K562 (cell line): ENCODE results near the gene CUL2. TPM values are rescaled to one million over a fixed set of nuclear protein-coding genes. Genes with fewer than 3 reads are reported as not detected.
"Not testable (repeated sequence)": the region's sequence is repeated elsewhere in the genome, so short reads cannot be mapped to it uniquely, and the experiment has no call there.

Experiments
- ATAC-seq: fragments of 200-7000 bp; cut with Tn5 transposase; 3 replicates; pipeline ENCODE4 v1.9.1; 2020; ENCODE audit warnings: moderate library complexity
- BruUV-seq: library from RNA; stranded (reverse); fragments of 400-500 nt; replicated peaks from 2 replicates; lab custom pipeline; 2021; lab: Mats Ljungman, UMichigan
- CTCF ChIA-PET: fragments of 300-600 bp; formaldehyde crosslinking; extraction: SDS; loops from one replicate; lab custom pipeline; 2021; ENCODE audit warnings: low intra/inter-chr PET ratio; lab: Yijun Ruan, JAX
- POLR2A ChIA-PET: fragments of 300-600, 350-650 bp; sonication (Branson Sonifier 250); formaldehyde crosslinking; extraction: SDS; loops from one replicate; lab custom pipeline; 2021; ENCODE audit warnings: antibody characterized with exemption, inconsistent platforms; lab: Yijun Ruan, JAX
- DNase-seq, 4 experiments: peaks; one replicate each; pipeline versions ENCODE4 v3.0.0 to v3.0.0-alpha.2; 2011 to 2018; ENCODE audit warnings: low spot score in 3 of 4, mixed read lengths in 3 of 4; ENCODE audit errors: extremely low read depth in 1 of 4
- FAIRE-seq: peaks from 2 replicates; lab custom pipeline; 2011; peaks lifted over from hg19 to GRCh38; lab: Jason Lieb, UNC
- H2AFZ ChIP-seq: 2 replicates; pipeline ENCODE4 v1.6.0; 2011; ENCODE audit warnings: low read depth, low read length, control low read depth, inconsistent platforms
- H3K27ac ChIP-seq: fragments of 200-600 bp; 3 replicates; pipeline ENCODE4 v1.8.0; 2011; ENCODE audit warnings: low read depth, mild to moderate bottlenecking, control low read depth, inconsistent platforms, low read length, moderate library complexity, mixed read lengths; ENCODE audit errors: extremely low read depth
- H3K27me3 ChIP-seq, 2 experiments: fragments of 300-600 bp in 1 of 2; 2 replicates in 1 of 2; 3 replicates in 1 of 2; pipeline versions ENCODE4 v1.6.0 to v1.8.0; 2011; ENCODE audit warnings: inconsistent platforms in 2 of 2, low read length in 2 of 2, mild to moderate bottlenecking in 1 of 2, mixed read lengths in 1 of 2, moderate library complexity in 1 of 2; ENCODE audit not compliant: control insufficient read depth in 2 of 2, insufficient read depth in 2 of 2
- H3K36me3 ChIP-seq: fragments of 300-600 bp; 3 replicates; pipeline ENCODE4 v1.8.0; 2011; ENCODE audit warnings: mild to moderate bottlenecking, low read length, inconsistent platforms; ENCODE audit not compliant: control insufficient read depth, insufficient read depth
- H3K4me1 ChIP-seq, 2 experiments: fragments of 200-600 bp in 1 of 2; replicated peaks in 1 of 2; 2 replicates in 1 of 2; 3 replicates in 1 of 2; pipeline versions ENCODE4 v1.5.1 to v1.8.0; 2011; ENCODE audit warnings: inconsistent platforms in 2 of 2, low read length in 2 of 2, mild to moderate bottlenecking in 1 of 2, mixed read lengths in 1 of 2, moderate library complexity in 1 of 2; ENCODE audit not compliant: control insufficient read depth in 2 of 2, insufficient read depth in 2 of 2
- H3K4me2 ChIP-seq: 2 replicates; pipeline ENCODE4 v1.6.1; 2011; ENCODE audit warnings: low read length, control low read depth, inconsistent platforms, mixed read lengths; ENCODE audit not compliant: insufficient read depth
- H3K4me3 ChIP-seq: fragments of 200-600 bp; sonication (generic), shearing (Covaris generic); 2 replicates; pipeline ENCODE4 v1.5.1; 2016; ENCODE audit warnings: control low read depth, inconsistent platforms
- H3K79me2 ChIP-seq: fragments of 200-600 bp; 3 replicates; pipeline ENCODE4 v1.8.0; 2011; ENCODE audit warnings: low read length, inconsistent platforms; ENCODE audit not compliant: control insufficient read depth, insufficient read depth
- H3K9ac ChIP-seq, 2 experiments: 2 replicates each; pipeline versions ENCODE4 v1.6.0 to v1.6.1; 2011; ENCODE audit warnings: low read depth in 2 of 2, low read length in 2 of 2, control low read depth in 1 of 2, inconsistent platforms in 1 of 2, mild to moderate bottlenecking in 1 of 2, mixed read lengths in 1 of 2; ENCODE audit not compliant: insufficient read depth in 1 of 2
- H3K9me1 ChIP-seq: one replicate; pipeline ENCODE4 v1.6.0; 2011; ENCODE audit warnings: inconsistent platforms, mild to moderate bottlenecking, low read length, moderate library complexity; ENCODE audit not compliant: control insufficient read depth, insufficient read depth
- H3K9me3 ChIP-seq: replicated peaks from 2 replicates; pipeline ENCODE4 v1.5.1; 2011; ENCODE audit warnings: low read depth, low read length, inconsistent platforms; ENCODE audit not compliant: control insufficient read depth, insufficient read depth
- H4K20me1 ChIP-seq: replicated peaks from 2 replicates; pipeline ENCODE4 v1.6.1; 2011; ENCODE audit warnings: low read length, inconsistent platforms, mixed read lengths; ENCODE audit not compliant: control insufficient read depth, insufficient read depth
- CBX2 ChIP-seq: fragments of 200-600 bp; sonication (generic); IDR thresholded peaks from one replicate; pipeline ENCODE4 v1.6.1; 2012; ENCODE audit warnings: mild to moderate bottlenecking, low read length, inconsistent platforms; ENCODE audit not compliant: insufficient read depth, poor library complexity, severe bottlenecking
- MYNN ChIP-seq, 2 experiments: sonication (generic); formaldehyde crosslinking in 1 of 2; IDR thresholded peaks; 2 replicates each; pipeline versions ENCODE4 v1.5.0 to v1.6.1; 2016 to 2020; ENCODE audit warnings: antibody characterized with exemption in 1 of 2, missing genetic modification reagents in 1 of 2
- PHB ChIP-seq: fragments of 250-450 bp; sonication (Bioruptor Pico); IDR thresholded peaks from 2 replicates; pipeline ENCODE4 v1.5.0; 2021
- RAD21 ChIP-seq, 2 experiments: fragments of 250-450 bp in 1 of 2; fragments of 450-650 bp in 1 of 2; sonication (Bioruptor Pico) in 1 of 2; formaldehyde crosslinking in 1 of 2; IDR thresholded peaks in 1 of 2; conservative IDR thresholded peaks in 1 of 2; 2 replicates each; pipeline versions ENCODE4 v1.4.0 to v1.8.0; 2020 to 2022; ENCODE audit warnings: mild to moderate bottlenecking in 2 of 2, moderate library complexity in 1 of 2
- ZNF436 ChIP-seq: fragments of 250-450, 450-650 bp; sonication (Bioruptor Pico); formaldehyde crosslinking; IDR thresholded peaks from 2 replicates; pipeline ENCODE4 v1.7.0; 2020; ENCODE audit warnings: mild to moderate bottlenecking
- WGBS: fragments of 100-300 bp; shearing (Covaris generic); methylation state at CpG from one replicate; pipeline ENCODE4 v1.1.6; 2016; ENCODE audit warnings: low coverage, mixed read lengths; ENCODE audit not compliant: insufficient coverage; ENCODE audit errors: missing lambda C conversion rate; 5-methylcytosine and 5-hydroxymethylcytosine counted together
- in situ Hi-C: fragments of 300-500 bp; cut with MboI; formaldehyde crosslinking; loops from 4 replicates; pipeline ENCODE4 v1.15.0; 2018; ENCODE audit warnings: inconsistent platforms, mixed read lengths
- intact Hi-C: fragments of 100-400 bp; cut with micrococcal nuclease; formaldehyde crosslinking; loops from 2 replicates; pipeline ENCODE4 v1.14.2; 2022
- polyA plus RNA-seq, 8 experiments: library from polyadenylated mRNA; depleted of rRNA in 4 of 8; stranded (reverse) in 5 of 8; unstranded in 3 of 8; fragments of >200 nt; fragmentation: Nextera tagmentation in 2 of 8; fragmentation: Illumina TruSeq in 1 of 8; extraction: Ambion mirVana in 2 of 8; extraction: Trizol in 1 of 8; gene quantifications; 2 replicates each; pipeline versions ENCODE4 v1.2.1 to v1.2.3, GENCODE V29; 2011 to 2014; ENCODE audit warnings: inconsistent platforms in 1 of 8, missing spikeins in 1 of 8
- total RNA-seq, 7 experiments: library from RNA; depleted of rRNA in 6 of 7; stranded (reverse); fragments of >200 nt in 6 of 7; fragmentation: Illumina TruSeq in 2 of 7; extraction: Trizol in 2 of 7; gene quantifications; 2 replicates each; pipeline versions ENCODE4 v1.2.1 to v1.2.3, GENCODE V29; 2011 to 2021; ENCODE audit warnings: low replicate concordance in 1 of 7
- TF ChIP-seq, protein P1 (sequence below): fragments of 450-650 bp; formaldehyde crosslinking; IDR thresholded peaks from 2 replicates; pipeline ENCODE4 v1.4.0; 2020; ENCODE audit warnings: mild to moderate bottlenecking, mixed read lengths
- TF ChIP-seq, protein P2 (sequence below): fragments of 250-450 bp; sonication (Bioruptor Pico); IDR thresholded peaks from 2 replicates; pipeline ENCODE4 v1.8.0; 2022; ENCODE audit warnings: inconsistent platforms, mild to moderate bottlenecking, moderate library complexity, borderline replicate concordance

CUL2 gene
- total and polyA plus RNA-seq, 9 of the 15 experiments (the other 6 are each of a cell fraction or from before 2014, with no cell fraction given), result 17.3 to 46.3 (median 41.2) TPM

DNA sequence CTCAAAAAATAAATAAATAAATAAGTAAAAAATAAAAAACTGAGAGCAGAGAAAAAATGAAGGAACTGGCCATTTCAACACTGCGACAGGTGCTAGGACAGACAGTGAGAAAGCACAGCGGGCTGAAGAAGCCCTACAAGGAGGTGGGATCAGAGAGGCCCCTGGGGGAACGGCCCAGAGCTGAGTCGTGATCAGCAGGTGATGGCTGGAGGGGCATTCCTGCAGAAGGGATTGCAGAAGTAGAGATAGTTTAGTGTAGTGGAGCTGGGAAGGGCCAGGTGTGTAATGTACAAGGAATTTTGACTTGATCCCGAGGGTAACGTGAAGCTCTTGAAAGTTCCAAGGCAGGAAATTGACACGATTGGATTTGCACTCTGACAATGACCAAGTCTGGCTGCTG, 112.1 kb downstream of the CUL2 start (continued):
- no peak for TF ChIP-seq MYNN (IDR thresholded peaks at IDR 0.05)
- TF ChIP-seq MYNN (CRISPR knock-in tag; IDR thresholded peaks at IDR 0.05), result no peak
- TF ChIP-seq, protein P1, sequence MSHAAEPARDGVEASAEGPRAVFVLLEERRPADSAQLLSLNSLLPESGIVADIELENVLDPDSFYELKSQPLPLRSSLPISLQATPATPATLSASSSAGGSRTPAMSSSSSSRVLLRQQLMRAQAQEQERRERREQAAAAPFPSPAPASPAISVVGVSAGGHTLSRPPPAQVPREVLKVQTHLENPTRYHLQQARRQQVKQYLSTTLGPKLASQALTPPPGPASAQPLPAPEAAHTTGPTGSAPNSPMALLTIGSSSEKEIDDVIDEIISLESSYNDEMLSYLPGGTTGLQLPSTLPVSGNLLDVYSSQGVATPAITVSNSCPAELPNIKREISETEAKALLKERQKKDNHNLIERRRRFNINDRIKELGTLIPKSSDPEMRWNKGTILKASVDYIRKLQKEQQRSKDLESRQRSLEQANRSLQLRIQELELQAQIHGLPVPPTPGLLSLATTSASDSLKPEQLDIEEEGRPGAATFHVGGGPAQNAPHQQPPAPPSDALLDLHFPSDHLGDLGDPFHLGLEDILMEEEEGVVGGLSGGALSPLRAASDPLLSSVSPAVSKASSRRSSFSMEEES (CRISPR knock-in tag), result no peak
- no peak for TF ChIP-seq RAD21 (CRISPR knock-in tag; conservative IDR thresholded peaks at IDR 0.05 in 1 of 2, IDR thresholded peaks at IDR 0.05 in 1 of 2)
- TF ChIP-seq, protein P2, sequence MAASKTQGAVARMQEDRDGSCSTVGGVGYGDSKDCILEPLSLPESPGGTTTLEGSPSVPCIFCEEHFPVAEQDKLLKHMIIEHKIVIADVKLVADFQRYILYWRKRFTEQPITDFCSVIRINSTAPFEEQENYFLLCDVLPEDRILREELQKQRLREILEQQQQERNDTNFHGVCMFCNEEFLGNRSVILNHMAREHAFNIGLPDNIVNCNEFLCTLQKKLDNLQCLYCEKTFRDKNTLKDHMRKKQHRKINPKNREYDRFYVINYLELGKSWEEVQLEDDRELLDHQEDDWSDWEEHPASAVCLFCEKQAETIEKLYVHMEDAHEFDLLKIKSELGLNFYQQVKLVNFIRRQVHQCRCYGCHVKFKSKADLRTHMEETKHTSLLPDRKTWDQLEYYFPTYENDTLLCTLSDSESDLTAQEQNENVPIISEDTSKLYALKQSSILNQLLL (CRISPR knock-in tag), result no peak
- no peak for TF ChIP-seq PHB
- TF ChIP-seq CBX2, result no peak
- TF ChIP-seq ZNF436, result no peak
- TF ChIP-seq, all 486 proteins: peak for 0

DNA sequence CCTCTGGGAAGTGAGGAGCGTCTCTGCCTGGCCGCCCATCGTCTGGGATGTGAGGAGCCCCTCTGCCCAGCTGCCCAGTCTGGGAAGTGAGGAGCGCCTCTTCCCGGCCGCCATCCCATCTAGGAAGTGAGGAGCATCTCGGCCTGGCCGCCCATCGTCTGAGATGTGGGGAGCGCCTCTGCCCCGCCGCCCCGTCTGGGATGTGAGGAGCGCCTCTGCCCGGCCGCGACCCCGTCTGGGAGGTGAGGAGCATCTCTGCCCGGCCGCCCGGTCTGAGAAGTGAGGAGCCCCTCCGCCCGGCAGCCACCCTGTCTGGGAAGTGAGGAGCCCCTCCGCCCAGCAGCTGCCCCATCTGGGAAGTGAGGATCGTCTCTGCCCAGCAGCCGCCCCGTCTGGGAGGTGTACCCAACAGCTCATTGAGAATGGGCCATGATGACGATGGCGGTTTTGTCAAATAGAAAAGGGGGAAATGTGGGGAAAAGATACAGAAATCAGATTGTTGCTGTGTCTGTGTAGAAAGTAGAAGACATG, 113.7 kb downstream of the CUL2 start:
- H4K20me1 ChIP-seq, H3K4me1 ChIP-seq, H3K79me2 ChIP-seq, in situ Hi-C loops, H3K4me2 ChIP-seq, H3K9ac ChIP-seq, FAIRE-seq, H3K9me3 ChIP-seq, H3K36me3 ChIP-seq, H2AFZ ChIP-seq, CTCF ChIA-PET, BruUV-seq, ATAC-seq, DNase-seq, H3K4me3 ChIP-seq, H3K27ac ChIP-seq, H3K9me1 ChIP-seq, intact Hi-C loops: not testable (repeated sequence)
- WGBS, result 12% methylated on average over 10 of the region's 29 CpGs
- H3K27me3 ChIP-seq, result peaks cover 15 to 40% of the 10 kb centered on the region in 2 experiments
- POLR2A ChIA-PET, result interaction anchor here (0.6 kb wide), 1 partner anchor 38 kb away, joined by 4 read pairs; no protein-coding TSS in a partner anchor

DNA sequence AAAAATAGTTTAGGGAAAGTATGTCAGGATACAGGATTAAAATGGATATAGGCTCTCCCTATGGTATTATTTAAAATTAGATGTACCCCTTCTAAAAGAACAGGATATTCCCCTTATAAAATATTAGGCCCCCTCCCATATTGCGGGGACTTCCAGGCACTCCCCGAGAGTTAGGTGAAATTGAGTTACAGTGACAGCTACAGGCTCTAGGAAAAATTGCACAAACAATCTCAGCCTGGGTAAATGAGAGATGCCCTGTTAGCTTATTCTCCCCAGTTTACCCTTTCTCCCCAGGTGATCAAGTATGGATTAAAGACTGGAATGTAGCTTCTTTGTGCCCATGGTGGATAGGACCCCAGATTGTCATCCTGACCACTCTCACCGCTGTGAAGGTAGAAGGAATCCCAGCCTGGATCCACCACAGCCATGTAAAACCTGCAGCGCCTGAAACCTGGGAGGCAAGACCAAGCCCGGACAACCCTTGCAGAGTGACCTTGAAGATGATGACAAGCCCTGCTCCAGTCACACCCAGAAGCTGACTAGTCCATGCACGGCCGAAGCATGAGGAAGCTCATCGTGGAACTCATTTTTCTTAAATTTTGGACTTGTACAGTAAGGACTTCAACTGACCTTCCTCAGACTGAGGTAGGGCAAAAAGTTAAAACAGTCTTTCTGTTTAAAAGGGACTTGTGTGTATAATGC, 115.6 kb downstream of the CUL2 start:
- 7% methylated on average over 8 of the region's 8 CpGs for WGBS
- BruUV-seq, H3K4me2 ChIP-seq, H3K4me1 ChIP-seq, FAIRE-seq, H2AFZ ChIP-seq, H4K20me1 ChIP-seq, intact Hi-C loops, ATAC-seq, in situ Hi-C loops, H3K36me3 ChIP-seq, DNase-seq, POLR2A ChIA-PET, H3K9me1 ChIP-seq, H3K27ac ChIP-seq, H3K9ac ChIP-seq, H3K79me2 ChIP-seq, H3K9me3 ChIP-seq, H3K4me3 ChIP-seq, CTCF ChIA-PET: not testable (repeated sequence)
- peaks cover 16 to 34% of the 10 kb centered on the region in 2 experiments for H3K27me3 ChIP-seq
